ENCODE data around the gene FOXD1. TPM values are rescaled to one million over a fixed set of nuclear protein-coding genes. Genes with fewer than 3 reads are reported as not detected.
A peak's percentile ranks its signal among the peaks of the same experiment; 100 is the strongest.

FOXD1 gene
- total RNA-seq, 4 donors from 2014 or later: 0.33 to 0.49 (median 0.41) TPM; not detected in 1

- no peak overlapping the region for H3K4me3 ChIP-seq
- ATAC-seq: no peak
- DNase-seq: no peak
- H3K4me1 ChIP-seq: peaks cover 14 to 17% of the 10 kb centered on the region in 2 donors
- peaks cover 66 to 74% (median 72%) of the 10 kb centered on the region in 3 donors for H3K27me3 ChIP-seq
- no peaks in the 10 kb centered on the region for H3K9me3 ChIP-seq
- intact Hi-C loops (cut with DNase I; ENCODE audit: low total_unique reads): no loop called here
- H3K36me3 ChIP-seq: no peaks in the 10 kb centered on the region
- TF ChIP-seq CTCF (IDR thresholded peaks at IDR 0.05 in 4 of 5, conservative IDR thresholded peaks at IDR 0.05 in 1 of 5) (no peak), POLR2A (IDR thresholded peaks at IDR 0.05) (no peak)
- no peak overlapping the region for H3K27ac ChIP-seq
- in situ Hi-C loops (cut with MboI; ENCODE audit: low sequenced_read_pairs in 4 of 4): no loop called here
These were observed 27.9 kb downstream of the FOXD1 start for GRCh38 chr5:73420666-73421065.

GRCh38 chr5:73419465-73420390 lies 28.8 kb downstream of the FOXD1 start:
- Histone ChIP-seq H3K27ac (no peak overlapping the region), H3K4me1 (peaks cover 14 to 17% of the 10 kb centered on the region in 2 donors), H3K9me3 (no peaks in the 10 kb centered on the region), H3K27me3 (peaks cover 75 to 84% (median 81%) of the 10 kb centered on the region in 3 donors), H3K36me3 (no peaks in the 10 kb centered on the region), H3K4me3 (peak overlapping the region; percentile 15 to 44 (median 30))
- TF ChIP-seq CTCF (IDR thresholded peaks at IDR 0.05 in 4 of 5, conservative IDR thresholded peaks at IDR 0.05 in 1 of 5): no peak
- TF ChIP-seq POLR2A (IDR thresholded peaks at IDR 0.05): no peak
- peak in 1 of 2 donors; percentile 22 for DNase-seq
- in situ Hi-C loops (cut with MboI; ENCODE audit: low sequenced_read_pairs in 4 of 4) (no loop called here), intact Hi-C loops (cut with DNase I; ENCODE audit: low total_unique reads) (no loop called here)
- peak; percentile 54 to 66 for ATAC-seq

- ATAC-seq (no peak), DNase-seq (no peak)
- Histone ChIP-seq H3K27me3 (peaks cover 80 to 88% (median 82%) of the 10 kb centered on the region in 3 donors), H3K4me3 (peak overlapping the region; percentile 15 to 44 (median 30)), H3K36me3 (no peaks in the 10 kb centered on the region), H3K9me3 (no peaks in the 10 kb centered on the region), H3K4me1 (peaks cover 14 to 17% of the 10 kb centered on the region in 2 donors), H3K27ac (no peak overlapping the region)
- TF ChIP-seq CTCF (IDR thresholded peaks at IDR 0.05 in 4 of 5, conservative IDR thresholded peaks at IDR 0.05 in 1 of 5): no peak
- TF ChIP-seq POLR2A (IDR thresholded peaks at IDR 0.05): no peak
- in situ Hi-C loops (cut with MboI; ENCODE audit: low sequenced_read_pairs in 4 of 4): no loop called here
- intact Hi-C loops (cut with DNase I; ENCODE audit: low total_unique reads): no loop called here
These were observed 29.5 kb downstream of the FOXD1 start for GRCh38 chr5:73419117-73419464.

- H3K27me3 ChIP-seq: peaks cover 75 to 92% (median 90%) of the 10 kb centered on the region in 3 donors
- peaks cover 14 to 17% of the 10 kb centered on the region in 2 donors for H3K4me1 ChIP-seq
- H3K4me3 ChIP-seq: no peak overlapping the region
- no peak for TF ChIP-seq CTCF (IDR thresholded peaks at IDR 0.05 in 4 of 5, conservative IDR thresholded peaks at IDR 0.05 in 1 of 5)
- TF ChIP-seq POLR2A (IDR thresholded peaks at IDR 0.05): no peak
- H3K27ac ChIP-seq: no peak overlapping the region
- DNase-seq (no peak), ATAC-seq (no peak)
- no peaks in the 10 kb centered on the region for H3K9me3 ChIP-seq
- H3K36me3 ChIP-seq: no peaks in the 10 kb centered on the region
- in situ Hi-C loops (cut with MboI; ENCODE audit: low sequenced_read_pairs in 4 of 4): no loop called here
- intact Hi-C loops (cut with DNase I; ENCODE audit: low total_unique reads): no loop called here
These were observed 30.3 kb downstream of the FOXD1 start for GRCh38 chr5:73418244-73418691.
